Neuron (in vitro differentiated cells): Measurements from ENCODE around the gene TAF1D.

ENCODE experiments used
- H2AFZ ChIP-seq: one replicate; pipeline ENCODE4 v1.6.1; 2013; ENCODE audit warnings: low read depth, mild to moderate bottlenecking, inconsistent platforms, low read length, moderate library complexity
- H3K27me3 ChIP-seq: one replicate; pipeline ENCODE4 v1.6.1; 2013; ENCODE audit warnings: low read length; ENCODE audit not compliant: insufficient read depth
- H3K36me3 ChIP-seq: one replicate; pipeline ENCODE4 v1.6.1; 2013; ENCODE audit warnings: low read length; ENCODE audit not compliant: insufficient read depth
- H3K4me1 ChIP-seq: one replicate; pipeline ENCODE4 v1.6.1; 2013; ENCODE audit warnings: low read length; ENCODE audit not compliant: insufficient read depth
- H3K4me3 ChIP-seq: 2 replicates; pipeline ENCODE4 v1.5.1; 2013; ENCODE audit warnings: mild to moderate bottlenecking, low read length, moderate library complexity
- H3K9me3 ChIP-seq: one replicate; pipeline ENCODE4 v1.6.1; 2013; ENCODE audit warnings: low read length

The TAF1D gene

GRCh38 chr11:93694557-93694956, 46.7 kb downstream of the TAF1D start:
- Histone ChIP-seq H2AFZ (no peak overlapping the region), H3K36me3 (peaks cover 81% of the 10 kb centered on the region), H3K27me3 (no peaks in the 10 kb centered on the region), H3K9me3 (no peaks in the 10 kb centered on the region), H3K4me1 (no peaks in the 10 kb centered on the region), H3K4me3 (no peak overlapping the region)

GRCh38 chr11:93694109-93694508, 47.2 kb downstream of the TAF1D start:
- peaks cover 81% of the 10 kb centered on the region for H3K36me3 ChIP-seq
- H3K4me3 ChIP-seq, result no peak overlapping the region
- no peaks in the 10 kb centered on the region for H3K27me3 ChIP-seq
- H3K9me3 ChIP-seq, result no peaks in the 10 kb centered on the region
- no peak overlapping the region for H2AFZ ChIP-seq
- no peaks in the 10 kb centered on the region for H3K4me1 ChIP-seq

- Histone ChIP-seq H3K27me3 (no peaks in the 10 kb centered on the region), H2AFZ (no peak overlapping the region), H3K4me1 (no peaks in the 10 kb centered on the region), H3K36me3 (peaks cover 76% of the 10 kb centered on the region), H3K9me3 (no peaks in the 10 kb centered on the region), H3K4me3 (no peak overlapping the region)
These were observed 52.1 kb downstream of the TAF1D start for GRCh38 chr11:93689240-93689639.

- Histone ChIP-seq H3K27me3 (no peaks in the 10 kb centered on the region), H3K4me1 (no peaks in the 10 kb centered on the region), H3K36me3 (peaks cover 80% of the 10 kb centered on the region), H2AFZ (no peak overlapping the region), H3K9me3 (no peaks in the 10 kb centered on the region), H3K4me3 (no peak overlapping the region)
These were observed 54.5 kb downstream of the TAF1D start for GRCh38 chr11:93686812-93687211.

GRCh38 chr11:93686226-93686625, 55.1 kb downstream of the TAF1D start:
- Histone ChIP-seq H3K4me1 (no peaks in the 10 kb centered on the region), H3K9me3 (no peaks in the 10 kb centered on the region), H3K4me3 (no peak overlapping the region), H3K27me3 (no peaks in the 10 kb centered on the region), H3K36me3 (peaks cover 74% of the 10 kb centered on the region), H2AFZ (no peak overlapping the region)
